GM23338 (cell line): ENCODE results near the gene TFDP1. TPM values are rescaled to one million over a fixed set of nuclear protein-coding genes. Genes with fewer than 3 reads are reported as not detected.

Experiments
- ATAC-seq: fragments of 200-7000 bp; cut with Tn5 transposase; 3 replicates; pipeline ENCODE4 v1.9.1; 2020
- DNase-seq: peaks from one replicate; pipeline ENCODE4 v3.0.0-alpha.2; 2015; ENCODE audit warnings: low spot score
- H2AFZ ChIP-seq: fragments of 200-600 bp; sonication (generic); 2 replicates; pipeline ENCODE4 v1.8.0; 2016; ENCODE audit warnings: antibody characterized with exemption, mild to moderate bottlenecking, moderate library complexity
- H3F3A ChIP-seq: fragments of 200-600 bp; sonication (generic); replicated peaks from 2 replicates; pipeline ENCODE4 v1.8.0; 2017; ENCODE audit warnings: antibody characterized with exemption, mixed run types, low read depth
- H3K27ac ChIP-seq: fragments of 200-600 bp; sonication (generic); 2 replicates; pipeline ENCODE4 v1.6.1; 2016; ENCODE audit warnings: low read depth
- H3K27me3 ChIP-seq: fragments of 200-600 bp; sonication (generic); 2 replicates; pipeline ENCODE4 v1.8.0; 2016; ENCODE audit warnings: mild to moderate bottlenecking, mixed run types, moderate library complexity; ENCODE audit not compliant: insufficient read depth
- H3K36me3 ChIP-seq: fragments of 200-600 bp; sonication (generic); 2 replicates; pipeline ENCODE4 v1.8.0; 2016; ENCODE audit warnings: mild to moderate bottlenecking; ENCODE audit not compliant: insufficient read depth
- H3K4me1 ChIP-seq: fragments of 200-600 bp; sonication (generic); 2 replicates; pipeline ENCODE4 v1.8.0; 2016; ENCODE audit warnings: mild to moderate bottlenecking, moderate library complexity; ENCODE audit not compliant: insufficient read depth
- H3K4me2 ChIP-seq: fragments of 200-600 bp; sonication (generic); 2 replicates; pipeline ENCODE4 v1.7.1; 2017; ENCODE audit warnings: mixed run types
- H3K4me3 ChIP-seq: fragments of 200-600 bp; sonication (generic); 2 replicates; pipeline ENCODE4 v1.6.1; 2016; ENCODE audit warnings: mixed run types
- H3K79me2 ChIP-seq: fragments of 200-600 bp; sonication (generic); replicated peaks from 2 replicates; pipeline ENCODE4 v1.8.0; 2017; ENCODE audit warnings: mild to moderate bottlenecking; ENCODE audit not compliant: insufficient read depth
- H3K9me2 ChIP-seq: fragments of 200-600 bp; sonication (generic); 2 replicates; pipeline ENCODE4 v1.8.0; 2017; ENCODE audit not compliant: insufficient read depth
- H4K20me1 ChIP-seq: fragments of 200-600 bp; sonication (generic); replicated peaks from 2 replicates; pipeline ENCODE4 v1.8.0; 2017; ENCODE audit warnings: mild to moderate bottlenecking; ENCODE audit not compliant: insufficient read depth
- H3K27ac Mint-ChIP-seq: 2 replicates; pipeline ENCODE4 v1.8.0; 2020; ENCODE audit warnings: inconsistent platforms, mild to moderate bottlenecking, moderate library complexity, mixed read lengths
- H3K27me3 Mint-ChIP-seq: 3 replicates; pipeline ENCODE4 v1.8.0; 2022; ENCODE audit warnings: low read depth, mild to moderate bottlenecking, moderate library complexity, mixed read lengths, inconsistent platforms; ENCODE audit not compliant: insufficient read depth, poor library complexity
- H3K36me3 Mint-ChIP-seq: 3 replicates; pipeline ENCODE4 v1.8.0; 2021; ENCODE audit warnings: low read depth, mild to moderate bottlenecking, inconsistent platforms, moderate library complexity, mixed read lengths
- H3K4me1 Mint-ChIP-seq: 3 replicates; pipeline ENCODE4 v1.8.0; 2020; ENCODE audit warnings: mild to moderate bottlenecking, inconsistent platforms, mixed read lengths
- H3K4me3 Mint-ChIP-seq: 3 replicates; pipeline ENCODE4 v1.8.0; 2021; ENCODE audit warnings: moderate library complexity, mild to moderate bottlenecking, inconsistent platforms, mixed read lengths
- H3K9me3 Mint-ChIP-seq: 3 replicates; pipeline ENCODE4 v1.8.0; 2020; ENCODE audit warnings: moderate library complexity, mild to moderate bottlenecking, inconsistent platforms, mixed read lengths
- EZH2 ChIP-seq: fragments of 200-600 bp; sonication (generic); IDR thresholded peaks from one replicate; pipeline ENCODE4 v1.8.0; 2017; ENCODE audit warnings: antibody characterized with exemption, mild to moderate bottlenecking, low read depth; ENCODE audit not compliant: unreplicated experiment
- EZH2phosphoT487 ChIP-seq: fragments of 200-600 bp; sonication (generic); IDR thresholded peaks from one replicate; pipeline ENCODE4 v1.8.1; 2018; ENCODE audit warnings: antibody characterized with exemption; ENCODE audit not compliant: unreplicated experiment
- JUNB ChIP-seq: IDR thresholded peaks from one replicate; pipeline ENCODE4 v1.6.1; 2016; ENCODE audit warnings: antibody characterized with exemption; ENCODE audit not compliant: unreplicated experiment
- NANOG ChIP-seq: IDR thresholded peaks from 2 replicates; pipeline ENCODE4 v1.6.1; 2016; ENCODE audit warnings: antibody characterized with exemption, borderline replicate concordance
- ZNF114 ChIP-seq: fragments of 250-450 bp; sonication (Bioruptor Pico); IDR thresholded peaks from 2 replicates; pipeline ENCODE4 v1.5.0; 2020; ENCODE audit warnings: mild to moderate bottlenecking, moderate library complexity
- ZNF331 ChIP-seq: fragments of 250-450 bp; sonication (Bioruptor Pico); IDR thresholded peaks from 2 replicates; pipeline ENCODE4 v1.5.0; 2020; ENCODE audit warnings: low read depth, mild to moderate bottlenecking, moderate library complexity
- polyA plus RNA-seq: library from polyadenylated mRNA; unstranded; fragments of >200 nt; fragmentation: Nextera tagmentation; extraction: Ambion mirVana; gene quantifications from 2 replicates; pipeline ENCODE4 v1.2.1, GENCODE V29; 2016
- total RNA-seq: library from RNA; depleted of rRNA; stranded (reverse); fragments of >200 nt; shearing (Covaris generic); gene quantifications from 2 replicates; pipeline ENCODE4 v1.2.3, GENCODE V29; 2014
- TF ChIP-seq, protein P1 (sequence below): IDR thresholded peaks from 2 replicates; pipeline ENCODE4 v1.6.1; 2016; ENCODE audit warnings: antibody characterized with exemption
- TF ChIP-seq, protein P2 (sequence below): fragments of 250-450 bp; sonication (Bioruptor Pico); IDR thresholded peaks from 2 replicates; pipeline ENCODE4 v1.5.0; 2020; ENCODE audit warnings: mild to moderate bottlenecking, moderate library complexity
- TF ChIP-seq, protein P3 (sequence below), 2 experiments: fragments of 200-600 bp in 1 of 2; sonication (generic) in 1 of 2; conservative IDR thresholded peaks; 2 replicates each; pipeline versions ENCODE4 v1.5.1 to v1.6.1; 2016 to 2017; ENCODE audit warnings: antibody characterized with exemption in 2 of 2, low read depth in 2 of 2, mild to moderate bottlenecking in 2 of 2, moderate library complexity in 1 of 2

Gene TFDP1
- total and polyA plus RNA-seq, 2 experiments from 2014 or later: 42.9 to 80.0 TPM

DNA sequence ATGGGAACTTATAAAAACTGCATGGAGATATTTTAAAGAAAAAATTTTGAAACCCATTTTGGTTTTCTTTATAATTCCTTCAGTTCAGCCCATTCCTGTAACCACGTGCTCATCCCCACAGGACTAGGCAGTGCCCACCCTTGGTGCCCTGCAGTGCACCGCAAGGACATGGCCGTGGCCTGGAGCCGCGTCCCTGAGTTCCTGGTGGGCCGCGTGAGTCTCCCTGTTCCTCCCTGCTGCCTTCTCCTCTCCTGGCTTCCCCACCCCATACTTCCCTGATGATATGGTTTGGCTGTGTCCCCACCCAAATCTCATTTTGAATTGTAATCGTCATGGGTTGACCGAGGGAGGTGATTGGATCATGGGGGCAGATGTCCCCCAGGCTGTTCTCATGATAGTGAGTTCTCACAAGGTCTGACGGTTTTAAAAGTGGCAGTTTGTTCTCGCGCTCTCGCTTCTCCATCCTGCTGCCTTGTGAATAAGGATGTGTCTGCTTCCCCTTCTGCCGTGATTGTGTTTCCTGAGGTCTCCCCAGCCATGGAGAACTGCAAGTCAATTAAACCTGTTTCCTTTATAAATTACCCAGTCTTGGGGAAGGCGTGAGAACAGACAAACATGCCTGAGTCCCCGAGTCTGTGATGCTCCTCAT, 31.6 kb upstream of the TFDP1 start:
- DNase-seq: no peak
- no peaks in the 10 kb centered on the region for H3K27me3 ChIP-seq
- H3K4me3 ChIP-seq: no peak overlapping the region
- peaks cover 14% of the 10 kb centered on the region for H3K4me1 Mint-ChIP-seq
- peaks cover 11% of the 10 kb centered on the region for H3K36me3 Mint-ChIP-seq
- 0 out of 2 replicates have a peak overlapping the region, but pooled peaks have one; percentile 56 for H3K27ac Mint-ChIP-seq
- H3K79me2 ChIP-seq: no peaks in the 10 kb centered on the region
- no peaks in the 10 kb centered on the region for H3K36me3 ChIP-seq
- H3K4me1 ChIP-seq: no peaks in the 10 kb centered on the region
- peaks cover 3% of the 10 kb centered on the region; the same call in 1 of the 2 replicates for H4K20me1 ChIP-seq
- 0 out of 2 replicates have a peak, but pooled peaks cover 3% of the 10 kb centered on the region for H3F3A ChIP-seq
- no peaks in the 10 kb centered on the region for H3K9me2 ChIP-seq
- peaks cover 3% of the 10 kb centered on the region for H3K27me3 Mint-ChIP-seq
- no peak for ATAC-seq
- no peak for TF ChIP-seq ZNF331 (CRISPR knock-in tag)
- no peak for TF ChIP-seq EZH2
- TF ChIP-seq, protein P1, sequence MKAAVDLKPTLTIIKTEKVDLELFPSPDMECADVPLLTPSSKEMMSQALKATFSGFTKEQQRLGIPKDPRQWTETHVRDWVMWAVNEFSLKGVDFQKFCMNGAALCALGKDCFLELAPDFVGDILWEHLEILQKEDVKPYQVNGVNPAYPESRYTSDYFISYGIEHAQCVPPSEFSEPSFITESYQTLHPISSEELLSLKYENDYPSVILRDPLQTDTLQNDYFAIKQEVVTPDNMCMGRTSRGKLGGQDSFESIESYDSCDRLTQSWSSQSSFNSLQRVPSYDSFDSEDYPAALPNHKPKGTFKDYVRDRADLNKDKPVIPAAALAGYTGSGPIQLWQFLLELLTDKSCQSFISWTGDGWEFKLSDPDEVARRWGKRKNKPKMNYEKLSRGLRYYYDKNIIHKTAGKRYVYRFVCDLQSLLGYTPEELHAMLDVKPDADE: no peak
- TF ChIP-seq ZNF114: no peak
- TF ChIP-seq, protein P2, sequence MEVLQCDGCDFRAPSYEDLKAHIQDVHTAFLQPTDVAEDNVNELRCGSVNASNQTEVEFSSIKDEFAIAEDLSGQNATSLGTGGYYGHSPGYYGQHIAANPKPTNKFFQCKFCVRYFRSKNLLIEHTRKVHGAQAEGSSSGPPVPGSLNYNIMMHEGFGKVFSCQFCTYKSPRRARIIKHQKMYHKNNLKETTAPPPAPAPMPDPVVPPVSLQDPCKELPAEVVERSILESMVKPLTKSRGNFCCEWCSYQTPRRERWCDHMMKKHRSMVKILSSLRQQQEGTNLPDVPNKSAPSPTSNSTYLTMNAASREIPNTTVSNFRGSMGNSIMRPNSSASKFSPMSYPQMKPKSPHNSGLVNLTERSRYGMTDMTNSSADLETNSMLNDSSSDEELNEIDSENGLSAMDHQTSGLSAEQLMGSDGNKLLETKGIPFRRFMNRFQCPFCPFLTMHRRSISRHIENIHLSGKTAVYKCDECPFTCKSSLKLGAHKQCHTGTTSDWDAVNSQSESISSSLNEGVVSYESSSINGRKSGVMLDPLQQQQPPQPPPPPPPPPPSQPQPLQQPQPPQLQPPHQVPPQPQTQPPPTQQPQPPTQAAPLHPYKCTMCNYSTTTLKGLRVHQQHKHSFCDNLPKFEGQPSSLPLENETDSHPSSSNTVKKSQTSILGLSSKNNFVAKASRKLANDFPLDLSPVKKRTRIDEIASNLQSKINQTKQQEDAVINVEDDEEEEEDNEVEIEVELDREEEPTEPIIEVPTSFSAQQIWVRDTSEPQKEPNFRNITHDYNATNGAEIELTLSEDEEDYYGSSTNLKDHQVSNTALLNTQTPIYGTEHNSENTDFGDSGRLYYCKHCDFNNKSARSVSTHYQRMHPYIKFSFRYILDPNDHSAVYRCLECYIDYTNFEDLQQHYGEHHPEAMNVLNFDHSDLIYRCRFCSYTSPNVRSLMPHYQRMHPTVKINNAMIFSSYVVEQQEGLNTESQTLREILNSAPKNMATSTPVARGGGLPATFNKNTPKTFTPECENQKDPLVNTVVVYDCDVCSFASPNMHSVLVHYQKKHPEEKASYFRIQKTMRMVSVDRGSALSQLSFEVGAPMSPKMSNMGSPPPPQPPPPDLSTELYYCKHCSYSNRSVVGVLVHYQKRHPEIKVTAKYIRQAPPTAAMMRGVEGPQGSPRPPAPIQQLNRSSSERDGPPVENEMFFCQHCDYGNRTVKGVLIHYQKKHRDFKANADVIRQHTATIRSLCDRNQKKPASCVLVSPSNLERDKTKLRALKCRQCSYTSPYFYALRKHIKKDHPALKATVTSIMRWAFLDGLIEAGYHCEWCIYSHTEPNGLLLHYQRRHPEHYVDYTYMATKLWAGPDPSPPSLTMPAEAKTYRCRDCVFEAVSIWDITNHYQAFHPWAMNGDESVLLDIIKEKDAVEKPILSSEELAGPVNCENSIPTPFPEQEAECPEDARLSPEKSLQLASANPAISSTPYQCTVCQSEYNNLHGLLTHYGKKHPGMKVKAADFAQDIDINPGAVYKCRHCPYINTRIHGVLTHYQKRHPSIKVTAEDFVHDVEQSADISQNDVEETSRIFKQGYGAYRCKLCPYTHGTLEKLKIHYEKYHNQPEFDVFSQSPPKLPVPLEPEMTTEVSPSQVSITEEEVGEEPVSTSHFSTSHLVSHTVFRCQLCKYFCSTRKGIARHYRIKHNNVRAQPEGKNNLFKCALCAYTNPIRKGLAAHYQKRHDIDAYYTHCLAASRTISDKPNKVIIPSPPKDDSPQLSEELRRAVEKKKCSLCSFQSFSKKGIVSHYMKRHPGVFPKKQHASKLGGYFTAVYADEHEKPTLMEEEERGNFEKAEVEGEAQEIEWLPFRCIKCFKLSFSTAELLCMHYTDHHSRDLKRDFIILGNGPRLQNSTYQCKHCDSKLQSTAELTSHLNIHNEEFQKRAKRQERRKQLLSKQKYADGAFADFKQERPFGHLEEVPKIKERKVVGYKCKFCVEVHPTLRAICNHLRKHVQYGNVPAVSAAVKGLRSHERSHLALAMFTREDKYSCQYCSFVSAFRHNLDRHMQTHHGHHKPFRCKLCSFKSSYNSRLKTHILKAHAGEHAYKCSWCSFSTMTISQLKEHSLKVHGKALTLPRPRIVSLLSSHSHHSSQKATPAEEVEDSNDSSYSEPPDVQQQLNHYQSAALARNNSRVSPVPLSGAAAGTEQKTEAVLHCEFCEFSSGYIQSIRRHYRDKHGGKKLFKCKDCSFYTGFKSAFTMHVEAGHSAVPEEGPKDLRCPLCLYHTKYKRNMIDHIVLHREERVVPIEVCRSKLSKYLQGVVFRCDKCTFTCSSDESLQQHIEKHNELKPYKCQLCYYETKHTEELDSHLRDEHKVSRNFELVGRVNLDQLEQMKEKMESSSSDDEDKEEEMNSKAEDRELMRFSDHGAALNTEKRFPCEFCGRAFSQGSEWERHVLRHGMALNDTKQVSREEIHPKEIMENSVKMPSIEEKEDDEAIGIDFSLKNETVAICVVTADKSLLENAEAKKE (CRISPR knock-in tag): no peak
- no peak for TF ChIP-seq EZH2phosphoT487
- TF ChIP-seq JUNB: no peak
- no peak for TF ChIP-seq NANOG
- TF ChIP-seq, protein P3, sequence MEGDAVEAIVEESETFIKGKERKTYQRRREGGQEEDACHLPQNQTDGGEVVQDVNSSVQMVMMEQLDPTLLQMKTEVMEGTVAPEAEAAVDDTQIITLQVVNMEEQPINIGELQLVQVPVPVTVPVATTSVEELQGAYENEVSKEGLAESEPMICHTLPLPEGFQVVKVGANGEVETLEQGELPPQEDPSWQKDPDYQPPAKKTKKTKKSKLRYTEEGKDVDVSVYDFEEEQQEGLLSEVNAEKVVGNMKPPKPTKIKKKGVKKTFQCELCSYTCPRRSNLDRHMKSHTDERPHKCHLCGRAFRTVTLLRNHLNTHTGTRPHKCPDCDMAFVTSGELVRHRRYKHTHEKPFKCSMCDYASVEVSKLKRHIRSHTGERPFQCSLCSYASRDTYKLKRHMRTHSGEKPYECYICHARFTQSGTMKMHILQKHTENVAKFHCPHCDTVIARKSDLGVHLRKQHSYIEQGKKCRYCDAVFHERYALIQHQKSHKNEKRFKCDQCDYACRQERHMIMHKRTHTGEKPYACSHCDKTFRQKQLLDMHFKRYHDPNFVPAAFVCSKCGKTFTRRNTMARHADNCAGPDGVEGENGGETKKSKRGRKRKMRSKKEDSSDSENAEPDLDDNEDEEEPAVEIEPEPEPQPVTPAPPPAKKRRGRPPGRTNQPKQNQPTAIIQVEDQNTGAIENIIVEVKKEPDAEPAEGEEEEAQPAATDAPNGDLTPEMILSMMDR (conservative IDR thresholded peaks at IDR 0.05; ENCODE audit: low read depth in 2 of 2): no peak
- H3K9me3 Mint-ChIP-seq: no peaks in the 10 kb centered on the region; the same call in 2 of the 3 replicates
- no peak overlapping the region for H3K4me3 Mint-ChIP-seq
- no peak overlapping the region for H3K27ac ChIP-seq
- H2AFZ ChIP-seq: no peak overlapping the region
- no peak overlapping the region for H3K4me2 ChIP-seq
